ENCODE measurements around the gene PLA2G6. TPM values are rescaled to one million over a fixed set of nuclear protein-coding genes. Genes with fewer than 3 reads are reported as not detected.

The PLA2G6 gene
- total RNA-seq, 1 donor from 2014 or later: 35.8 TPM

GRCh38 chr22:38086001-38086845 lies 95.4 kb downstream of the PLA2G6 start:
- intact Hi-C loops (cut with DNase I): no loop called here
- H3K4me1 ChIP-seq: peaks cover 21% of the 10 kb centered on the region
- TF ChIP-seq POLR2AphosphoS5 (IDR thresholded peaks at IDR 0.05; ENCODE audit: insufficient read depth in 1 of 2, low read depth in 1 of 2) (no peak), POLR2A (IDR thresholded peaks at IDR 0.05) (no peak)
- TF ChIP-seq, protein P1, sequence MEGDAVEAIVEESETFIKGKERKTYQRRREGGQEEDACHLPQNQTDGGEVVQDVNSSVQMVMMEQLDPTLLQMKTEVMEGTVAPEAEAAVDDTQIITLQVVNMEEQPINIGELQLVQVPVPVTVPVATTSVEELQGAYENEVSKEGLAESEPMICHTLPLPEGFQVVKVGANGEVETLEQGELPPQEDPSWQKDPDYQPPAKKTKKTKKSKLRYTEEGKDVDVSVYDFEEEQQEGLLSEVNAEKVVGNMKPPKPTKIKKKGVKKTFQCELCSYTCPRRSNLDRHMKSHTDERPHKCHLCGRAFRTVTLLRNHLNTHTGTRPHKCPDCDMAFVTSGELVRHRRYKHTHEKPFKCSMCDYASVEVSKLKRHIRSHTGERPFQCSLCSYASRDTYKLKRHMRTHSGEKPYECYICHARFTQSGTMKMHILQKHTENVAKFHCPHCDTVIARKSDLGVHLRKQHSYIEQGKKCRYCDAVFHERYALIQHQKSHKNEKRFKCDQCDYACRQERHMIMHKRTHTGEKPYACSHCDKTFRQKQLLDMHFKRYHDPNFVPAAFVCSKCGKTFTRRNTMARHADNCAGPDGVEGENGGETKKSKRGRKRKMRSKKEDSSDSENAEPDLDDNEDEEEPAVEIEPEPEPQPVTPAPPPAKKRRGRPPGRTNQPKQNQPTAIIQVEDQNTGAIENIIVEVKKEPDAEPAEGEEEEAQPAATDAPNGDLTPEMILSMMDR (IDR thresholded peaks at IDR 0.05): no peak
- no peak for DNase-seq (ENCODE audit: extremely low spot score in 2 of 2)
- no peaks in the 10 kb centered on the region for H3K27me3 ChIP-seq
- no peaks in the 10 kb centered on the region for H3K9me3 ChIP-seq
- H3K36me3 ChIP-seq: no peaks in the 10 kb centered on the region
- H3K27ac ChIP-seq: no peak overlapping the region
- no peak overlapping the region for H3K4me3 ChIP-seq

DNA sequence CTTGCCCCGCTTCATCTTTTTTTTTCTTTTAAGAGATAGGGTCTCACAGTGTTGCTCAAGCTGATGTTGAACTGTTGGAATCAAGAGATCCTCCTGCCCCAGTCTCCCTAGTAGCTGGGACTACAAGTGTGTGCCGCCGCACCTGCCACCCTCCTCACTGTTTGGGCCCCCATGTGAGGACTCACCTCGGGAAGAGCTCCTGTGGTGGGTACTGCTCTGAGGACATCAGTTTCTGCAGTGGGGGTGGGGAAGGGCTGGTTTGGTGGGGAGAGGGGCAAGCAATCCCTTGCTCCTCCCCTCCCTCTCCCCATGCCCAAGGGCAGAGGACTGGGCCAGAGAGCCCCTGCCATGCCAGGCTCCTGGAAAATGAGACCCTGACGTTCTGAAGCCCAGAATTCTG lies 96.1 kb downstream of the PLA2G6 start:
- DNase-seq (ENCODE audit: extremely low spot score in 2 of 2): no peak
- H3K9me3 ChIP-seq: no peaks in the 10 kb centered on the region
- no peaks in the 10 kb centered on the region for H3K27me3 ChIP-seq
- H3K4me1 ChIP-seq: peaks cover 27% of the 10 kb centered on the region
- no peak overlapping the region for H3K4me3 ChIP-seq
- intact Hi-C loops (cut with DNase I): no loop called here
- H3K27ac ChIP-seq: no peak overlapping the region
- TF ChIP-seq, protein P1 (IDR thresholded peaks at IDR 0.05): no peak
- TF ChIP-seq POLR2AphosphoS5 (IDR thresholded peaks at IDR 0.05; ENCODE audit: insufficient read depth in 1 of 2, low read depth in 1 of 2): no peak
- TF ChIP-seq POLR2A (IDR thresholded peaks at IDR 0.05): no peak
- H3K36me3 ChIP-seq: no peaks in the 10 kb centered on the region

DNA sequence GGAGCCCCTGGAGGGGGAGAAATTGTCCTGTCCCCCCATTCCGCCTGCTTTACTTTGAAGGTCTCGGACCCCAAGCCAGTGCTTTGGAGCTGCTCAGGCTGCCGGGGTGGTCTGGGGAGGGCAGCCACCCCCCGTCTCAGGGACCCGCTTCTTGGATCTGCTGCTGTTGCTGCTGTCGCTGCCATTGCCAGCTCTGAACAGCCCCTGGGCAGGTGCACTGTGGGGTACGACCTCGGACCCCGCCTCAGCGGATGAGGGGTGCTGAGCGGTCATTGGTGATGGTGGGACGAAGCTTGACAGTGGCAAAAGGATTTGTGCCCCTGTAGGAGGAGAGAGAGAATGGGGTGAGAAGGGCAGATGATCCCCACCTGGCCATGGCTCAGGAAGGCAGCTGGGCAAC lies 96.6 kb downstream of the PLA2G6 start:
- DNase-seq (ENCODE audit: extremely low spot score in 2 of 2): no peak
- no peak overlapping the region for H3K27ac ChIP-seq
- intact Hi-C loops (cut with DNase I): no loop called here
- H3K9me3 ChIP-seq: no peaks in the 10 kb centered on the region
- no peak overlapping the region for H3K4me3 ChIP-seq
- H3K4me1 ChIP-seq: peaks cover 28% of the 10 kb centered on the region
- no peaks in the 10 kb centered on the region for H3K36me3 ChIP-seq
- TF ChIP-seq POLR2AphosphoS5 (IDR thresholded peaks at IDR 0.05; ENCODE audit: insufficient read depth in 1 of 2, low read depth in 1 of 2): no peak
- TF ChIP-seq, protein P1 (IDR thresholded peaks at IDR 0.05): no peak
- TF ChIP-seq POLR2A (IDR thresholded peaks at IDR 0.05): no peak
- no peaks in the 10 kb centered on the region for H3K27me3 ChIP-seq

GRCh38 chr22:38083931-38084631 lies 97.5 kb downstream of the PLA2G6 start, which contains the start of gene SLC16A8:
SLC16A8 (minus strand) TSS chr22:38084184; CDS start chr22:38082873, 1,311 bp downstream.
- Histone ChIP-seq H3K4me1 (peaks cover 28% of the 10 kb centered on the region), H3K27ac (no peak within 1 kb of the TSS), H3K4me3 (no peak within 1 kb of the TSS), H3K27me3 (no peaks in the 10 kb centered on the region), H3K36me3 (no peaks in the 10 kb centered on the region), H3K9me3 (no peaks in the 10 kb centered on the region)
- TF ChIP-seq POLR2AphosphoS5 (IDR thresholded peaks at IDR 0.05; ENCODE audit: insufficient read depth in 1 of 2, low read depth in 1 of 2): no peak
- TF ChIP-seq, protein P1 (IDR thresholded peaks at IDR 0.05): no peak
- TF ChIP-seq POLR2A (IDR thresholded peaks at IDR 0.05): no peak
- DNase-seq (ENCODE audit: extremely low spot score in 2 of 2): no peak
- intact Hi-C loops (cut with DNase I): no loop called here
